SJSA1 (cell line): ENCODE results near the gene PHC2. TPM values are rescaled to one million over a fixed set of nuclear protein-coding genes. Genes with fewer than 3 reads are reported as not detected.

Experiments used
- DNase-seq, 2 experiments: peaks; one replicate each; pipeline ENCODE4 v3.0.0-alpha.2; 2015 to 2020; ENCODE audit warnings: low spot score in 2 of 2, low read depth in 1 of 2
- H3K27ac ChIP-seq: fragments of 250-450 bp; sonication (Bioruptor Pico); 2 replicates; pipeline ENCODE4 v1.5.1; 2020; ENCODE audit warnings: mild to moderate bottlenecking, moderate library complexity
- H3K27me3 ChIP-seq: fragments of 250-450 bp; sonication (Bioruptor Pico); replicated peaks from 2 replicates; pipeline ENCODE4 v1.5.1; 2020; ENCODE audit warnings: mild to moderate bottlenecking, moderate library complexity
- H3K36me3 ChIP-seq: fragments of 250-450 bp; sonication (Bioruptor Pico); 2 replicates; pipeline ENCODE4 v1.5.1; 2020; ENCODE audit warnings: mild to moderate bottlenecking
- H3K4me1 ChIP-seq: fragments of 250-450 bp; sonication (Bioruptor Pico); replicated peaks from 2 replicates; pipeline ENCODE4 v1.6.1; 2021; ENCODE audit warnings: mild to moderate bottlenecking
- H3K4me3 ChIP-seq: fragments of 250-450 bp; sonication (Bioruptor Pico); 2 replicates; pipeline ENCODE4 v1.5.1; 2020; ENCODE audit warnings: mild to moderate bottlenecking
- H3K9me3 ChIP-seq: fragments of 250-450 bp; sonication (Bioruptor Pico); replicated peaks from 2 replicates; pipeline ENCODE4 v1.5.1; 2020; ENCODE audit warnings: mild to moderate bottlenecking
- total RNA-seq: library from RNA; depleted of rRNA; stranded (reverse); fragments of >200 nt; shearing (Covaris generic); gene quantifications from 2 replicates; pipeline ENCODE4 v1.2.3, GENCODE V29; 2014

PHC2 gene
- total RNA-seq, 1 experiment from 2014 or later, result 92.8 TPM

- H3K4me1 ChIP-seq, result peaks cover 60% of the 10 kb centered on the region
- H3K36me3 ChIP-seq, result peaks cover 46% of the 10 kb centered on the region
- peak overlapping the region; percentile 81 for H3K27ac ChIP-seq
- H3K9me3 ChIP-seq, result no peaks in the 10 kb centered on the region
- DNase-seq, result peak in 1 of 2 experiments; percentile 39
- H3K27me3 ChIP-seq, result no peaks in the 10 kb centered on the region
- H3K4me3 ChIP-seq, result peak overlapping the region; percentile 94
These were observed 82.2 kb downstream of the PHC2 start for GRCh38 chr1:33348676-33349080.

DNA sequence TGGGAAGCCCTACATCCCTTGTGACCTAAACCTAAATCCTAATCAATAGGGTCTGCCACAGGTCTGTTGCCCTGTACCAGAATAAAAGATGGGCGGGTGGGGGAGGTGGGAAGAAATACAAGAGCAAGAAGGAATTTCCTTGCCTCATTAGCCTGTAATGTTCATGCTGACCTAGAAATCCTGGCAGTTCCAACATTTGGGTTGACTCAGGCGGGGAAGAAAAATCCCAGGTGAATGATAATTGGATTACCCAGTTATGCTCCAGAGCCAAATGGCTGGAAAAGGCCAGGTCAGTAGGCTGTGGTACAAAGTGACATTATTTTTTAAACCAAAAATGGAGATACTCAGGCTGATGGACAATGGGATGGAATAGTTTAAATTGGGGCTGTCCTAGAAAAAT, 82.7 kb downstream of the PHC2 start:
- Histone ChIP-seq H3K27ac (peak overlapping the region; percentile 81), H3K4me3 (peak overlapping the region; percentile 94), H3K9me3 (no peaks in the 10 kb centered on the region), H3K4me1 (peaks cover 62% of the 10 kb centered on the region), H3K36me3 (peaks cover 49% of the 10 kb centered on the region), H3K27me3 (no peaks in the 10 kb centered on the region)
- DNase-seq, result no peak

- H3K27me3 ChIP-seq, result no peaks in the 10 kb centered on the region
- peak in 1 of 2 experiments; percentile 40 for DNase-seq
- peaks cover 53% of the 10 kb centered on the region for H3K36me3 ChIP-seq
- peak overlapping the region; percentile 94 for H3K4me3 ChIP-seq
- no peaks in the 10 kb centered on the region for H3K9me3 ChIP-seq
- H3K4me1 ChIP-seq, result peaks cover 67% of the 10 kb centered on the region
- H3K27ac ChIP-seq, result peak overlapping the region; percentile 81
These were observed 83.3 kb downstream of the PHC2 start for GRCh38 chr1:33347650-33347992.

- Histone ChIP-seq H3K4me1 (peaks cover 72% of the 10 kb centered on the region), H3K4me3 (peak overlapping the region; percentile 94), H3K36me3 (peaks cover 56% of the 10 kb centered on the region), H3K27ac (peak overlapping the region; percentile 81), H3K9me3 (no peaks in the 10 kb centered on the region), H3K27me3 (no peaks in the 10 kb centered on the region)
- DNase-seq, result peak; percentile 85 to 94
These were observed 83.8 kb downstream of the PHC2 start for GRCh38 chr1:33346927-33347649.

- H3K36me3 ChIP-seq, result peaks cover 61% of the 10 kb centered on the region
- H3K9me3 ChIP-seq, result no peaks in the 10 kb centered on the region
- H3K4me3 ChIP-seq, result peak overlapping the region; percentile 3; the same call in 1 of the 2 replicates
- H3K27ac ChIP-seq, result peak overlapping the region; percentile 81
- no peak for DNase-seq
- peaks cover 78% of the 10 kb centered on the region for H3K4me1 ChIP-seq
- H3K27me3 ChIP-seq, result no peaks in the 10 kb centered on the region
These were observed 84.4 kb downstream of the PHC2 start for GRCh38 chr1:33346533-33346926.

DNA sequence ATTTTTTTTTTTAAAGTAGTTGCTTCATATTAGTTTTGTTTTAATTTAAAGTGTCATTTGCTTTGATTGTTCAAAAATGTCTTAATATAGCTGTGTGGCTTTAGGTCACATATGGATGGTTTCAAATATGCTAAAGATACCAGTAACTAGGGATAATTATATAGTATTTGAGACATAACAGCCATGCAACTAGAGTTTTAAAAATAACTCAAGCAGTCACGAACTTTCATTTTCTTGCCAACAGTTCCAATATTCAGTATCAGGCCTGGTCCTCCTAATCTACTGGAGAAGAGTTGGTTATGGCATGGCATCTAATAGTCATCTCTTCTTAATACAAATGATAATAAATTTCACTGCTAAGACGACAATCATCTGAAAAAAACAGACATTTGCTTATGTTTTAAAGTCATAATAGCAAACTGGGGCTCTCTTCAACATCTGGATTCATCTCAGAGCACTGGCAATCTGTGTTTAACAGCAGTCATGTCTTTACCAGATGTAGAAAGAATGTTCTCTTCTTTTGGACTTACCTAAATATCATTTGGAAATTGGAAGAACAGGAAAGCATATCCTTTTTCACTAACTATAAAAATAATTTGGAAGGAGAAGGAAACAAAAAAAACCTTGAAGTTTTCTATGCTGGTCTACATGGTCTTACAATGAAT, 85.9 kb downstream of the PHC2 start:
- peaks cover 81% of the 10 kb centered on the region for H3K4me1 ChIP-seq
- DNase-seq, result no peak

DNA sequence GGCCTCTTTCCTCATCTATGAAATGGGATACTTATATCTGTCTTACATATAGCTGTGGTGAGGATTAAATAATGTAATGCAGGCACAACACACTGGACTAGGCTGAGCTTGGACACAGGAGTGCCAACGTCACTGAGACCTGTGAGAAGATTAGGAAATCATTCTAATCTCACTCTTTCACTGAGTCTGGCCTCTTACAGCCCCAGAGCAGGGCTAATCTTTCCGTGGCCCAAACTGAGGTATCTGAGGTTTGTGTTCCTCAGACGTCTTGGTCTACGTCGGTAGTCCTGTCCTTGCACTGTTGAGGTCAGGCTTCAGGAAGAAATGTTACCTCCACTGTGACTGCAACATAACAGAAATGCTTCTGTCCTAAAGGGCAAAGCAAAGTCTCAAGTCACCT, 87.4 kb downstream of the PHC2 start:
- H3K27me3 ChIP-seq, result no peaks in the 10 kb centered on the region
- H3K4me1 ChIP-seq, result peaks cover 94% of the 10 kb centered on the region
- no peak overlapping the region for H3K27ac ChIP-seq
- no peak for DNase-seq
- no peak overlapping the region for H3K4me3 ChIP-seq
- no peaks in the 10 kb centered on the region for H3K9me3 ChIP-seq
- H3K36me3 ChIP-seq, result peaks cover 80% of the 10 kb centered on the region

More for the DNA sequence above, 85.9 kb downstream of the PHC2 start:
- H3K4me3 ChIP-seq, result no peak overlapping the region
- H3K27me3 ChIP-seq, result no peaks in the 10 kb centered on the region
- H3K36me3 ChIP-seq, result peaks cover 76% of the 10 kb centered on the region
- H3K9me3 ChIP-seq, result no peaks in the 10 kb centered on the region
- H3K27ac ChIP-seq, result peak overlapping the region; percentile 81; the same call in 1 of the 2 replicates

GRCh38 chr1:33342041-33342723, 88.7 kb downstream of the PHC2 start:
- peaks cover 68% of the 10 kb centered on the region for H3K36me3 ChIP-seq

GRCh38 chr1:33341190-33341589, 89.7 kb downstream of the PHC2 start:
- Histone ChIP-seq H3K4me1 (peaks cover 84% of the 10 kb centered on the region), H3K27me3 (no peaks in the 10 kb centered on the region), H3K36me3 (peaks cover 63% of the 10 kb centered on the region), H3K27ac (no peak overlapping the region), H3K4me3 (no peak overlapping the region), H3K9me3 (no peaks in the 10 kb centered on the region)
- DNase-seq, result no peak

More at GRCh38 chr1:33342041-33342723, 88.7 kb downstream of the PHC2 start:
- no peak overlapping the region for H3K4me3 ChIP-seq
- peak overlapping the region; percentile 1; the same call in 1 of the 2 replicates for H3K27ac ChIP-seq
- peaks cover 84% of the 10 kb centered on the region for H3K4me1 ChIP-seq
- H3K27me3 ChIP-seq, result no peaks in the 10 kb centered on the region
- peak; percentile 94 to 95 for DNase-seq
- no peaks in the 10 kb centered on the region for H3K9me3 ChIP-seq

- Histone ChIP-seq H3K4me3 (no peak overlapping the region), H3K36me3 (peaks cover 60% of the 10 kb centered on the region), H3K27ac (no peak overlapping the region), H3K27me3 (no peaks in the 10 kb centered on the region), H3K9me3 (no peaks in the 10 kb centered on the region), H3K4me1 (peaks cover 69% of the 10 kb centered on the region)
- DNase-seq, result no peak
These were observed 91.5 kb downstream of the PHC2 start for GRCh38 chr1:33339413-33339812.

- Histone ChIP-seq H3K4me1 (peaks cover 62% of the 10 kb centered on the region), H3K4me3 (no peak overlapping the region), H3K27me3 (no peaks in the 10 kb centered on the region), H3K9me3 (no peaks in the 10 kb centered on the region), H3K27ac (no peak overlapping the region), H3K36me3 (peaks cover 60% of the 10 kb centered on the region)
- no peak for DNase-seq
These were observed 92.3 kb downstream of the PHC2 start for GRCh38 chr1:33338440-33339211.

DNA sequence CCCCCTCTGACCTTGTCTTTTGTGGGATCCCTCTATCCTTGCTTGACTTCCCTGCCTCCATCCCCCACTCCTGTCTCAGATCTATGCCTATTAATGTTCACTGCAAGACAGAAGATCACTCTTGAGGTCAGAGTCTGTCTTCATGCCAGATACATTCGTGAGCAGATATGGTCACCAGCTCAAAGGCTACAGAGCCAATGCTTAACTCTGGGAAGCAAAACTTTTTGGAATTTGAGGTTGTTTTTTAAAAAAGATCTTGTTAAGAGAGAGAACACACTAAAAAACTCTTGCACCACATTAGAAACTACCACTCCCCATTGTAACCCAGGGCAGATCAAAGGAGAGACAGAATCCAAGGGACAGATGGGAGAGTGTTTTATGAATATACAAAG, 92.9 kb downstream of the PHC2 start:
- Histone ChIP-seq H3K4me3 (no peak overlapping the region), H3K27ac (no peak overlapping the region), H3K36me3 (peaks cover 63% of the 10 kb centered on the region), H3K9me3 (no peaks in the 10 kb centered on the region), H3K27me3 (no peaks in the 10 kb centered on the region), H3K4me1 (peaks cover 59% of the 10 kb centered on the region)
- no peak for DNase-seq

DNA sequence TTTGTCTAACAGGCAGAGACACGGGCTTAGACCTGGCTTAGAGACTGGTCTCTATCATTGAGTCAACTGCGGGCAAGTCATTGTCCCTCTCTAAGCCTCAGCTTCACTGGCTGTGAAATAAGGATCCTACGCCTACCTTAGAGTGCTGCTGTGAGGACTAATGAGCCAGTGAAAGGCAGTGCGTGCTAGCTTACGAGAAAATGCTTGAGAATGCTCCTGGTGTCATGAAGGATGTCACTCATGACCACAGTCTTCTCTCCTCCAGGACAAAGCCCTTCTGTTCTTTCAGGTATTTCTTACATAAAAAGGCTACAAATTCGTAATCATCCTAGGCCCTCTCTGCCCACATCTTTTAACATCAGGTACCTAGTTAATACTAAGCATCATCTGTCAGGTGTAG, 93.5 kb downstream of the PHC2 start:
- Histone ChIP-seq H3K4me1 (peaks cover 53% of the 10 kb centered on the region), H3K36me3 (peaks cover 63% of the 10 kb centered on the region), H3K27ac (no peak overlapping the region), H3K27me3 (no peaks in the 10 kb centered on the region), H3K4me3 (no peak overlapping the region), H3K9me3 (no peaks in the 10 kb centered on the region)
- DNase-seq, result no peak
